ENCODE measurements around the gene RIPOR1. TPM values are rescaled to one million over a fixed set of nuclear protein-coding genes. Genes with fewer than 3 reads are reported as not detected.

Gene RIPOR1
- total RNA-seq, 2 donors from 2014 or later, result 39.9 to 54.1 TPM

- no peak overlapping the region for H3K9ac ChIP-seq (ENCODE audit: extremely low read depth, low read length, poor library complexity, severe bottlenecking)
- H3K27ac ChIP-seq (ENCODE audit: low read depth, low read length), result no peak overlapping the region
- no peak overlapping the region for H3K27ac Mint-ChIP-seq
- TF ChIP-seq, protein P1, sequence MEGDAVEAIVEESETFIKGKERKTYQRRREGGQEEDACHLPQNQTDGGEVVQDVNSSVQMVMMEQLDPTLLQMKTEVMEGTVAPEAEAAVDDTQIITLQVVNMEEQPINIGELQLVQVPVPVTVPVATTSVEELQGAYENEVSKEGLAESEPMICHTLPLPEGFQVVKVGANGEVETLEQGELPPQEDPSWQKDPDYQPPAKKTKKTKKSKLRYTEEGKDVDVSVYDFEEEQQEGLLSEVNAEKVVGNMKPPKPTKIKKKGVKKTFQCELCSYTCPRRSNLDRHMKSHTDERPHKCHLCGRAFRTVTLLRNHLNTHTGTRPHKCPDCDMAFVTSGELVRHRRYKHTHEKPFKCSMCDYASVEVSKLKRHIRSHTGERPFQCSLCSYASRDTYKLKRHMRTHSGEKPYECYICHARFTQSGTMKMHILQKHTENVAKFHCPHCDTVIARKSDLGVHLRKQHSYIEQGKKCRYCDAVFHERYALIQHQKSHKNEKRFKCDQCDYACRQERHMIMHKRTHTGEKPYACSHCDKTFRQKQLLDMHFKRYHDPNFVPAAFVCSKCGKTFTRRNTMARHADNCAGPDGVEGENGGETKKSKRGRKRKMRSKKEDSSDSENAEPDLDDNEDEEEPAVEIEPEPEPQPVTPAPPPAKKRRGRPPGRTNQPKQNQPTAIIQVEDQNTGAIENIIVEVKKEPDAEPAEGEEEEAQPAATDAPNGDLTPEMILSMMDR (conservative IDR thresholded peaks at IDR 0.05), result no peak
- peaks cover 56% of the 10 kb centered on the region for H3K36me3 Mint-ChIP-seq (ENCODE audit: low read depth)
- no peak overlapping the region for H3K4me3 Mint-ChIP-seq
- H3K27me3 ChIP-seq (ENCODE audit: control insufficient read depth, insufficient read depth, low read length, poor library complexity, severe bottlenecking), result no peaks in the 10 kb centered on the region
- peaks cover 54% of the 10 kb centered on the region for H3K36me3 ChIP-seq (ENCODE audit: control insufficient read depth, insufficient read depth, low read length)
- peaks cover 5% of the 10 kb centered on the region for H3K9me3 ChIP-seq (ENCODE audit: control insufficient read depth, low read length)
- peaks cover 3% of the 10 kb centered on the region for H3K9me3 Mint-ChIP-seq
- H3K27me3 Mint-ChIP-seq (ENCODE audit: insufficient read depth), result no peaks in the 10 kb centered on the region
- H3K4me3 ChIP-seq (ENCODE audit: low read length), result no peak overlapping the region
- H3K4me1 ChIP-seq (ENCODE audit: control insufficient read depth, insufficient read depth, low read length), result no peaks in the 10 kb centered on the region
- H3K4me1 Mint-ChIP-seq, result no peaks in the 10 kb centered on the region
- DNase-seq, result no peak
- WGBS, 2 experiments (ENCODE audit: insufficient coverage in 1 of 2, insufficient read length in 1 of 2), result 97 to 98% methylated on average over 4 of the region's 4 CpGs
These were observed 43.4 kb downstream of the RIPOR1 start for GRCh38 chr16:67571981-67572431.

DNA sequence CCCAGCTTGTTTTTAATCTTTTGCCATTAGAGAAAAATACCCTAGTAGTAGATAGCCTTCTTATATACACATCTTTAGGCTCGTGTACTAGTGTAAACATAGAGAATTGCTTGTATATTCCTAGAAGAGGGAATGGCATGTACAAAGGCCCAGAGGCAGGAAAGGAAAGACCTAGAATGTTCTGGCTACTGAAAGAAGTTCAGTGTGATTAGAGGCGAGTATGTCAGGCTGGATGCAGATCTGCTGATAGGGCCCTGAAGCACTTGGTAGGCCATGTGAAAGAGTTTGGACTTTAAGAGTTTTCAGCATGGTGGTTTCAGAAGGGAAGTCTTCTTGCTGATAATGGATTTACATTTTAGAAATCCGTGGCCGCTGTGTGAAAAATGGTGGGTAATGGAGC is 51.1 kb downstream of the RIPOR1 start:
- no peak overlapping the region for H3K27ac ChIP-seq (ENCODE audit: low read depth, low read length)
- H3K27ac Mint-ChIP-seq, result peak overlapping the region; percentile 83
- 91 to 95% methylated on average over 4 of the region's 4 CpGs for whole genome bisulfite sequencing, 2 experiments (ENCODE audit: insufficient coverage in 1 of 2, insufficient read length in 1 of 2)
- peaks cover 5% of the 10 kb centered on the region for H3K9me3 ChIP-seq (ENCODE audit: control insufficient read depth, low read length)
- H3K4me1 ChIP-seq (ENCODE audit: control insufficient read depth, insufficient read depth, low read length), result no peaks in the 10 kb centered on the region
- no peaks in the 10 kb centered on the region for H3K4me1 Mint-ChIP-seq
- H3K9ac ChIP-seq (ENCODE audit: extremely low read depth, low read length, poor library complexity, severe bottlenecking), result no peak overlapping the region
- H3K4me3 ChIP-seq (ENCODE audit: low read length), result no peak overlapping the region
- H3K36me3 Mint-ChIP-seq (ENCODE audit: low read depth), result peaks cover 51% of the 10 kb centered on the region
- TF ChIP-seq, protein P1 (conservative IDR thresholded peaks at IDR 0.05), result no peak
- no peaks in the 10 kb centered on the region for H3K27me3 ChIP-seq (ENCODE audit: control insufficient read depth, insufficient read depth, low read length, poor library complexity, severe bottlenecking)
- no peak overlapping the region for H3K4me3 Mint-ChIP-seq
- no peaks in the 10 kb centered on the region for H3K27me3 Mint-ChIP-seq (ENCODE audit: insufficient read depth)
- H3K9me3 Mint-ChIP-seq, result peaks cover 3% of the 10 kb centered on the region
- DNase-seq, result no peak
- H3K36me3 ChIP-seq (ENCODE audit: control insufficient read depth, insufficient read depth, low read length), result peaks cover 51% of the 10 kb centered on the region

DNA sequence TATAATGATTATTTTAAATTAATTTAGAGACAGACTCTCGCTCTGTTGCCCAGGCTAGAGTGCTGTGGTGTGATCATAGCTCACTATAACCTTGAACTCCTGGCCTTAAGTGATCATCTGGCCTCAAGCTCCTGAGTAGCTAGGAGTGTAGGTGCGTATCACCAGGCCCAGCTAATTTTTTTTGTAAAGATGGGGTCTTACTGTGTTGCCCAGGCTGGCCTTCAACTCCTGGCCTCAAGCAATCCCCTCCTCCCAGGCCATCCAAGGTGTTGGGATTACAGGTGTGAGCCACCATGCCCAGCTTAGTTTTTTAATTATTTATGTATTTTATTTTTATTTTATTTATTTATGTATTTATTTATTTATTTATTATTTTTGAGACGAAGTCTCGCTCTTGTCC is 51.6 kb downstream of the RIPOR1 start:
- no peaks in the 10 kb centered on the region for H3K27me3 Mint-ChIP-seq (ENCODE audit: insufficient read depth)
- H3K27ac ChIP-seq (ENCODE audit: low read depth, low read length), result no peak overlapping the region
- TF ChIP-seq, protein P1 (conservative IDR thresholded peaks at IDR 0.05), result no peak
- H3K27me3 ChIP-seq (ENCODE audit: control insufficient read depth, insufficient read depth, low read length, poor library complexity, severe bottlenecking), result no peaks in the 10 kb centered on the region
- DNase-seq, result no peak
- no peaks in the 10 kb centered on the region for H3K4me1 Mint-ChIP-seq
- peaks cover 46% of the 10 kb centered on the region for H3K36me3 Mint-ChIP-seq (ENCODE audit: low read depth)
- H3K9me3 Mint-ChIP-seq, result peaks cover 3% of the 10 kb centered on the region
- H3K27ac Mint-ChIP-seq, result no peak overlapping the region
- peaks cover 46% of the 10 kb centered on the region for H3K36me3 ChIP-seq (ENCODE audit: control insufficient read depth, insufficient read depth, low read length)
- H3K4me3 ChIP-seq (ENCODE audit: low read length), result no peak overlapping the region
- H3K9me3 ChIP-seq (ENCODE audit: control insufficient read depth, low read length), result peaks cover under 1% of the 10 kb centered on the region
- no peaks in the 10 kb centered on the region for H3K4me1 ChIP-seq (ENCODE audit: control insufficient read depth, insufficient read depth, low read length)
- no peak overlapping the region for H3K9ac ChIP-seq (ENCODE audit: extremely low read depth, low read length, poor library complexity, severe bottlenecking)
- 96 to 100% methylated on average over 3 to 4 of the region's 4 CpGs for WGBS, 2 experiments (ENCODE audit: insufficient coverage in 1 of 2, insufficient read length in 1 of 2)
- H3K4me3 Mint-ChIP-seq, result no peak overlapping the region

Measured in endodermal cell (in vitro differentiated cells).